DOHH2 (cell line): ENCODE measurements around the gene GPR27.

Source experiments
- H3F3A ChIP-seq: fragments of 200-600 bp; sonication (generic), shearing (Covaris generic); 2 replicates; pipeline ENCODE4 v1.6.0; 2016; ENCODE audit warnings: antibody characterized with exemption, mild to moderate bottlenecking; ENCODE audit not compliant: control insufficient read depth, insufficient read depth
- H3K27ac ChIP-seq: fragments of 200-600 bp; sonication (generic); 2 replicates; pipeline ENCODE4 v1.5.1; 2014; ENCODE audit warnings: low read depth, mild to moderate bottlenecking, low read length, moderate library complexity
- H3K27me3 ChIP-seq: fragments of 200-600 bp; sonication (generic); 2 replicates; pipeline ENCODE4 v1.6.1; 2014; ENCODE audit warnings: mild to moderate bottlenecking, low read length, mixed read lengths; ENCODE audit not compliant: control insufficient read depth
- H3K36me3 ChIP-seq: fragments of 200-600 bp; sonication (generic); 2 replicates; pipeline ENCODE4 v1.6.1; 2014; ENCODE audit warnings: mild to moderate bottlenecking, low read length, moderate library complexity, mixed read lengths; ENCODE audit not compliant: control insufficient read depth
- H3K4me1 ChIP-seq: fragments of 200-600 bp; sonication (generic); 2 replicates; pipeline ENCODE4 v1.6.1; 2014; ENCODE audit warnings: mild to moderate bottlenecking, low read length, mixed read lengths; ENCODE audit not compliant: control insufficient read depth
- H3K4me2 ChIP-seq: fragments of 200-600 bp; sonication (generic); 2 replicates; pipeline ENCODE4 v1.6.0; 2014; ENCODE audit warnings: mild to moderate bottlenecking, low read length, moderate library complexity
- H3K4me3 ChIP-seq: fragments of 200-600 bp; sonication (generic); 2 replicates; pipeline ENCODE4 v1.5.1; 2014; ENCODE audit warnings: mild to moderate bottlenecking, low read length, mixed read lengths
- H3K79me2 ChIP-seq: fragments of 200-600 bp; sonication (generic); 2 replicates; pipeline ENCODE4 v1.6.1; 2014; ENCODE audit warnings: mild to moderate bottlenecking, low read length, mixed read lengths; ENCODE audit not compliant: control insufficient read depth
- H3K9me2 ChIP-seq: fragments of 200-600 bp; sonication (generic); replicated peaks from 2 replicates; pipeline ENCODE4 v1.6.1; 2014; ENCODE audit warnings: mild to moderate bottlenecking, low read length, mixed read lengths; ENCODE audit not compliant: control insufficient read depth
- H3K9me3 ChIP-seq: fragments of 200-600 bp; sonication (generic); 2 replicates; pipeline ENCODE4 v1.6.1; 2014; ENCODE audit warnings: antibody characterized with exemption, low read length, mixed read lengths; ENCODE audit not compliant: control insufficient read depth, insufficient read depth
- H4K20me1 ChIP-seq: fragments of 200-600 bp; sonication (generic); 2 replicates; pipeline ENCODE4 v1.6.0; 2014; ENCODE audit warnings: low read depth, mild to moderate bottlenecking, antibody characterized with exemption, low read length, moderate library complexity; ENCODE audit not compliant: control insufficient read depth, insufficient read depth
- EZH2phosphoT487 ChIP-seq: fragments of 200-600 bp; sonication (generic); IDR thresholded peaks from 2 replicates; pipeline ENCODE4 v1.6.1; 2017; ENCODE audit warnings: borderline replicate concordance, mild to moderate bottlenecking, antibody characterized with exemption, low read length, moderate library complexity, mixed read lengths
- TF ChIP-seq, protein P1 (sequence below): fragments of 200-600 bp; sonication (generic); IDR thresholded peaks from one replicate; pipeline ENCODE4 v1.5.1; 2014; ENCODE audit warnings: antibody characterized with exemption, mild to moderate bottlenecking, low read depth, low read length; ENCODE audit not compliant: poor library complexity, severe bottlenecking

Gene GPR27

DNA sequence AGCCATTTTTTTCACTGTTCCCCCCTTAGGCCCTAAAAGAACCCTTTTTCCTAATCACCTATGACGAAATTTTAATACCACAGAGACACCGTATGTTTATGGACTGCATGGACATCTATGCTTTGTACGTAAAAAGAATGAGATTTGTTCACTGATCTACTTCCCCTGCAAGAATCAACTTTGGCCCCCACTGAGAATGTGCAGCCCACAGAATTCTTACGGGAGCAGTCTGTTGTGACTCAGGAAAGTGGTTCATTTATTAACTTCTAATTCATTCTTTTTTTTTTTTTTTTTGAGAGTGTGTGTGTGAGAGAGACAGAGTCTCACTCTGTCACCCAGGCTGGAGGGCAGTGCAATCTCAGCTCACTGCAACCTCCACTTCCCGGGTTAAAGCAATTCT, 46.1 kb upstream of the GPR27 start:
- TF ChIP-seq, protein P1, sequence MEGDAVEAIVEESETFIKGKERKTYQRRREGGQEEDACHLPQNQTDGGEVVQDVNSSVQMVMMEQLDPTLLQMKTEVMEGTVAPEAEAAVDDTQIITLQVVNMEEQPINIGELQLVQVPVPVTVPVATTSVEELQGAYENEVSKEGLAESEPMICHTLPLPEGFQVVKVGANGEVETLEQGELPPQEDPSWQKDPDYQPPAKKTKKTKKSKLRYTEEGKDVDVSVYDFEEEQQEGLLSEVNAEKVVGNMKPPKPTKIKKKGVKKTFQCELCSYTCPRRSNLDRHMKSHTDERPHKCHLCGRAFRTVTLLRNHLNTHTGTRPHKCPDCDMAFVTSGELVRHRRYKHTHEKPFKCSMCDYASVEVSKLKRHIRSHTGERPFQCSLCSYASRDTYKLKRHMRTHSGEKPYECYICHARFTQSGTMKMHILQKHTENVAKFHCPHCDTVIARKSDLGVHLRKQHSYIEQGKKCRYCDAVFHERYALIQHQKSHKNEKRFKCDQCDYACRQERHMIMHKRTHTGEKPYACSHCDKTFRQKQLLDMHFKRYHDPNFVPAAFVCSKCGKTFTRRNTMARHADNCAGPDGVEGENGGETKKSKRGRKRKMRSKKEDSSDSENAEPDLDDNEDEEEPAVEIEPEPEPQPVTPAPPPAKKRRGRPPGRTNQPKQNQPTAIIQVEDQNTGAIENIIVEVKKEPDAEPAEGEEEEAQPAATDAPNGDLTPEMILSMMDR = no peak
- no peak for TF ChIP-seq EZH2phosphoT487
- no peaks in the 10 kb centered on the region for H3K36me3 ChIP-seq
- H3K9me3 ChIP-seq = no peaks in the 10 kb centered on the region
- no peak overlapping the region for H3K4me3 ChIP-seq
- no peaks in the 10 kb centered on the region for H3K79me2 ChIP-seq
- no peak overlapping the region for H3K27ac ChIP-seq
- no peaks in the 10 kb centered on the region for H3K9me2 ChIP-seq
- no peak overlapping the region for H3K4me2 ChIP-seq
- peaks cover 26% of the 10 kb centered on the region for H3K27me3 ChIP-seq
- H4K20me1 ChIP-seq = no peaks in the 10 kb centered on the region; the same call in 1 of the 2 replicates
- H3F3A ChIP-seq = no peaks in the 10 kb centered on the region
- no peaks in the 10 kb centered on the region for H3K4me1 ChIP-seq

DNA sequence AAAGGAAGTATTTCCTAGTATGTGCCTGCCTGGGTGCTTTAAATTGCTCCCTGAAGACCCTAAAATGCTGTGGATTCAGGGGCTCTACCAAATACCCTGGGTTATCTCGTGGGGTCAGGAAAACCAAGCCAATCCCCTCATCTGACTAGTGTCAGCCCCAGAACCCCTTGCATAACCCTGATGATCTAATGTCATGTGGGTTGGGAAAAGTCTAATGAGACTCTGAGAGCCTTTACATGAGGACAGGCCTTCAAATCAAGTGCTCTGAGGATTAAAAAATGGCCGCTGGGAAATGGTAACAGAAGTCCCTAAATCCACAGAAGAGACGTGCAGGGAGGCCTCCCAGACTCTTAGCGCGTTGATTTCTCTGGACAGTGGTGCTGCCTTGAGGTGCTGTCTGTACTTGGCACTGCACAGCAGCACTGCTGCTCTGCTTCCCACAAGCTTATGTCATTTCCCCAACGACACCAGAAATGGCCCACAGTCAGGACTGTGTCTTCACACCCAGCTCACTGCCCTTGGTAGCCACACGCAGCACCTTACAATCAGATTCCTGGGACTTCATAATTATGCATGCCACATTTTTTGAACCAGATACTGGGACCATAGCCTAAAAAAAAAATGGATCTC, 45.1 kb upstream of the GPR27 start:
- no peaks in the 10 kb centered on the region for H3F3A ChIP-seq
- H3K36me3 ChIP-seq = no peaks in the 10 kb centered on the region
- H3K4me1 ChIP-seq = no peaks in the 10 kb centered on the region
- no peaks in the 10 kb centered on the region for H3K9me3 ChIP-seq
- no peaks in the 10 kb centered on the region; the same call in 1 of the 2 replicates for H4K20me1 ChIP-seq
- H3K27me3 ChIP-seq = peaks cover 20% of the 10 kb centered on the region
- TF ChIP-seq, protein P1 = no peak
- TF ChIP-seq EZH2phosphoT487 = no peak
- H3K79me2 ChIP-seq = no peaks in the 10 kb centered on the region
- H3K4me3 ChIP-seq = no peak overlapping the region
- no peak overlapping the region for H3K27ac ChIP-seq
- no peaks in the 10 kb centered on the region for H3K9me2 ChIP-seq
- H3K4me2 ChIP-seq = no peak overlapping the region

DNA sequence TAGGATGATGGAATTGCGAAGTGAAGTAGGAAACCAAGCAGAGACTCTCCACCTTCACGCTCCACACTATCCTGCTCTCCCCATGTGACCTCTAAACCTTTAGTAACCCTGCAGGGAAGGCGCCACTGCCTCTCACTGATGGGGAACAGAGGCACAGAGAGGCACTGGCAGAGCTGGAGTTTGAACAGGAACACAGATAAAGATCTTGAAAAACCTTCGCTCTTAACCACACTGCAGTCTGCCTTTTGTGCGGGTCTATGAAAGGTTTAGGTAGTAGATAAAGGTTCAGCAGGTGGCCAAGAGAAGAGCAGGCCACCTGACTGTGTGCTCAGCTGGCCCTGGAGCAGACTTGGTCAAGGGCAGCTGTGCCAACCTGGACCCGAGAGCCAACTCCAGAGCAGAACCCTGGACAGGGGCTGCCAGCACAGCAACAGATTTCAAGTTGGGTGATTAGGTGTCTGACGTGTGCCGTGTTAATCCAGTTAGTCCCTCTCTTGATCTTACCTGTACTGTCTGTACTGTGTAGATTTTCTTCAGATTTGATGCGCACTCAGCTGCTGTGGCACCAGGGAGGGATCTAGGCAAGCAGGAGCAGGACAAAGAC, 43.6 kb upstream of the GPR27 start:
- Histone ChIP-seq H3K27ac (no peak overlapping the region), H3F3A (no peaks in the 10 kb centered on the region), H3K9me2 (no peaks in the 10 kb centered on the region), H4K20me1 (no peaks in the 10 kb centered on the region; the same call in 1 of the 2 replicates), H3K79me2 (no peaks in the 10 kb centered on the region), H3K9me3 (no peaks in the 10 kb centered on the region), H3K4me2 (no peak overlapping the region), H3K4me3 (no peak overlapping the region), H3K36me3 (no peaks in the 10 kb centered on the region), H3K27me3 (peaks cover 12% of the 10 kb centered on the region), H3K4me1 (no peaks in the 10 kb centered on the region)
- no peak for TF ChIP-seq EZH2phosphoT487
- TF ChIP-seq, protein P1 = no peak
